Activated CD4-positive, alpha-beta T cell treated with anti-CD3 and anti-CD28 coated beads, Interleukin-2, amount 50 U/mL, for 24 hours (primary cell): ENCODE data around the gene LARP4.
"Not testable (repeated sequence)": the region's sequence is repeated elsewhere in the genome, so short reads cannot be mapped to it uniquely, and the experiment has no call there.

ENCODE experiments used
- DNase-seq, 2 donors: peaks; one replicate each; pipeline ENCODE4 v3.0.0-alpha.2; 2020; ENCODE audit warnings: low read depth in 1 of 2, low spot score in 1 of 2

The LARP4 gene

GRCh38 chr12:50400104-50400637 is 514 bp upstream of the LARP4 start:
- DNase-seq = no peak

DNA sequence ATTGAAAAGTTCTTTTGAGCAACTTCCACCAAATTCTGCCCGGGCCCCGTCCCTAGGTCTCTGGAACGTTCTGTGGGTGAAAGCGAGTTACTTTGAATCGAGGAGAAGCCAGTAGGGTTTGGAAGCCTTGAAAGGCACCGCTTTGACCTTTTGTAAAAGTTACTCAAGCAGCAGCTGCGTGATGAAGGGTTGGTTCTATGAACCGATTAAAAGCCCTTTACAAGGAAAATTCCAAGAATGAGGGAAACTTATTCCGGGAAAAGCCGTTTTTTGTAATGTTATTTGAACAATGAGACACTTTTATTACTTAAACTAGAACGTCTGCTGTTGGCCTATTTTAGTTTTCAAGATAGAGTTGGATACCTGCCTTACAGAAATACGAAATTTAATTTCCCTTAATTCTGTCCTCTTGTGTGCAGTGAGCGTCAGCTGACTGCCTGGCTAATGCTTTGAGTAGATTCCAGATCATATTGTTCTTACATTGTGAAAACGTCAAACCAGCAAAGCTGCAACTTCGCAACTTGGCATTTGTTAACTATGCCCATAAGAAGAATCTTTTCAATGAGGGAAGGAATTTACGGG is 906 bp downstream of the LARP4 start:
- DNase-seq = no peak

DNA sequence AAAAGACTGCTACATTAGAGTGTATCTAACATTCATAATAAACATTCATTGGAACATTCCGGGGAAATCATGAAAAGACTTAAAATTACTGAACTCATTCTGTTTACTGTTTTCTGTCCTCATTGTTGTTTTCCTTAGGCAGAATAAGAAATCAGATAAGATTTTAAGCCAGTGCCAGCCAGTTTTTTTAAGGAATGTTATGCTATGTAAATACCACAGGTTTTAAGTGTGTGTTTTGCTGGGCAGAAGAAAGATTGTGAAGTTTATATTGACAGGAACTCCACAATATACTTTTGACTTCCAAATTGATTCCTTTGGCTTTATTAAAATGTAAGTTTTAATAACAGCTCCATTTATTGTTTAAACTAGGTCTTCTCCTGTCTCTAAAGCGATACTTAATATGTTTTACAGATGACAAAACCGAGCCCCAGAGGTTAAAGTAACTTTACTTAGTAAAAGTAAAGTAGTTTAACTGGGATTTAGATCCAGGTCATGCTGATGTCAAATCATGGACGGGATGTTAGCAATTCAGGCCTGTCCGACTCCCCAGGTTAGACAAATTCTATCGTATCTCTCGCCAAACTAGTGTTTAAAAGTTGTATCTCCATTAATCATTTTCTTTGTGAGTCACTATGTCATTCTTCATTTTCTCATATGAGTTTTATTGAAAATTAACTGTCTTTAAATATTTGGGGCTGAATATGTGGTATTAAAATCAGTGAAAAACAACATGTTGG is 1.7 kb downstream of the LARP4 start:
- no peak for DNase-seq

GRCh38 chr12:50403001-50403440 is 2.3 kb downstream of the LARP4 start:
- DNase-seq = no peak

- DNase-seq = no peak
Measured at GRCh38 chr12:50404307-50404706, 3.6 kb downstream of the LARP4 start.

DNA sequence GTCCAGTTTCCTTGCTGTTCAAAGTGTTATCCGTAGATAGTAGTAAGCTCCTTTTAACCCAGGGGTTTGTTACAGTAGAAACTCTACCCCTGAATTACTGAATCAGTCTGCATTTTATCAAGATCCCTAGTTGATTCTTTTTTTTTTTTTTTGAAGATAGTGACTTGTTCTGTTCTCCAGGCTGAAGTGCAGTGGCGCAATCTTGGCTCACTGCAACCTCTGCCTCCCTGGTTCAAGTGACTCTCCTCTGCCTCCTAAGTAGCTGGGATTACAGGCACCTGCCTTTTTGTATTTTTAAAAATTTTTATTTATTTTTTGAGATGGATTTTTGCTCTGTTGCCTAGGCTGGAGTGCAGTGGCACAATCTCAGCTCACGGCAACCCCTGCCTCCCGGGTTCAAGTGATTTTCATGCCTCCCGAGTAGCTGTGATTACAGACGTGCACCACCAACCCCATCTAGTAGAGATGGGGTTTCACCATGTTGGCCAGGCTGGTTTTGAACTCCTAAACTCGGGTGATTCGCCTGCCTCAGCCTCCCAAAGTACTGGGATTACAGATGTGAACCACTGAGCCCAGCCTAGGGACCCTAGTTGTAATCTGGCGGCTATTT is 10.5 kb downstream of the LARP4 start:
- no peak for DNase-seq

- no peak for DNase-seq
Measured at GRCh38 chr12:50415899-50416479, 15.3 kb downstream of the LARP4 start.

- no peak for DNase-seq
Measured at GRCh38 chr12:50419112-50419909, 18.6 kb downstream of the LARP4 start.

DNA sequence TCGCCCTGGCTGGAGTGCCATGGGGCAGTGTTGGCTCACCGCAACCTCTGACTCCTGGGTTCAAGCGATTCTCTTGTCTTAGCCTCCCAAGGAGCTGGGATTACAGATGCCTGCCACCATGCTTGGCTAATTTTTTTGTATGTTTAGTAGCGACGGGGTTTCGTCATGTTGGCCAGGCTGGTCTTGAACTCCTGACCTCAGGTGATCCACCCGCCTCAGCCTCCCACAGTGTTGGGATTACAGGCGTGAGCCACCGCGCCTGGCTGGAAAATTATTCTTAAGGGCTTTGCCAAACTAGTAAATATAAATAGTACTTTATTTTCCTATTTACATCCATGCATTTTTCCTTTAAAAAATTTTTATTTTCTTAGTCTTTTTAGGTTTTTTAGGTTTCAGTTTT is 22.2 kb downstream of the LARP4 start:
- not testable (repeated sequence) for DNase-seq

DNA sequence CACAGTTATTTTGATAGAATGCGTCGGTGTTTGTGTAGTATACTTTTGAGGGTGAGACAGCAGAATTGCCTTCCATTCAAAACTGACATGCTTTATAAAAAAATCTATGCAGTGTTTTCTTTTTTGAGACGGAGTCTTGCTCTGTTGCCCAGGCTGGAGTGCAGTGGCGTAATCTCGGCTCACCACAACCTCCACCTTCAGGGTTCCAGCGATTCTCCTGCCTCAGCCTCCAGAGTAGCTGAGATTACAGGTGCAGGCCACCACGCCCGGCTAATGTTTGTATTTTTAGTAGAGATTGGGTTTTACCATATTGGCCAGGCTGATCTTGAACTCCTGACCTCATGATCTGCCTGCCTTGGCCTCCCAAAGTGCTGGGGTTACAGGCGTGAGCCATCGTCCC is 22.7 kb downstream of the LARP4 start:
- DNase-seq = not testable (repeated sequence)

DNA sequence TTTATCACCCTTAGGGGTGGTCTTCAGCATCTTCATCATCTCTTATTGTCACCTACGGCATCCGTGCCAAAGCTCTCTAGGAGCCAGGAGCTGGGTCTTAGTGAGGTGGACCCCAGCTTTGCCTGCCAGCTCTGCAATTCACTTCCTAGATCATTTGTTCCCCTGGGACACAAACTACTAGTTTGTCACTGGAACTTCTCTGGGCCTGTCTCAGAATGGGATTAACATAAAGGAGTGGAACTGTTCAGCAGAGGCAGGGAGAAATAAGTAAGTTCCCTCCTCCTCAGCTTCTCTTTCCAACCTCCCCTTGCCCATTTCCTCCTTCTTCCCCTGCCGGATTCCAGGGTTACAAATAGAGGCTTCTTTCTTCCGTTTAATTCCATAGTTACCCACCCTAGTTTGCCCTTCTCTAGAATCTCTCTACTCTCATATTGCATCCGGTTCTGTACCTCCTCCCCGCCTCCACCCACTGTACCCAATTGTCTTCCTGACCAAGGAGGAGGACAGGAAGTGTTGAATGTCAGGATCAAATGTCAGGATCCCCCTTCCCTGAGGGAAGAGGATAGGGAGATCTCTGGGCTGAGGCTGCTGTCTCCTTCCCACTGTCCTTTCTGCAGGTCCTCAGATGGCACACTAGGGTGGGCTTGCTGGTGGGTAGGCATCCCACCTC is 25.0 kb downstream of the LARP4 start:
- DNase-seq = no peak

DNA sequence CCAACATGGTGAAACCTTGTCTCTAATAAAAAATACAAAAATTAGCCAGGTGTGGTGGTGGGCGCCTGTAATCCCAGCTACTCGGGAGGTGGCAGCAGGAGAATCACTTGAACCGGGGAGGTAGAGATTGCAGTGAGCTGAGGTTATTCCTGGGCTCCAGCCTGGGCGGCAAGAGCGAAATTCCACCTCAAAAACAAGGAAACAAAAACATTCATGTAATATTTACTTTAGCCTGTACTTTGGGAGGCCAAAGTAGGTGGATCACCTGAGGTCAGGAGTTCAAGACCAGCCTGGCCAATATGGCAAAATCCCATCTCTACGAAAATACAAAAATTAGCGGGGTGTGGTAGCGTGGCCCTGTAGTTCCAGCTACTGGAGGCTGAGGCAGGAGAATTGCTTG is 31.0 kb downstream of the LARP4 start:
- DNase-seq = not testable (repeated sequence)

DNA sequence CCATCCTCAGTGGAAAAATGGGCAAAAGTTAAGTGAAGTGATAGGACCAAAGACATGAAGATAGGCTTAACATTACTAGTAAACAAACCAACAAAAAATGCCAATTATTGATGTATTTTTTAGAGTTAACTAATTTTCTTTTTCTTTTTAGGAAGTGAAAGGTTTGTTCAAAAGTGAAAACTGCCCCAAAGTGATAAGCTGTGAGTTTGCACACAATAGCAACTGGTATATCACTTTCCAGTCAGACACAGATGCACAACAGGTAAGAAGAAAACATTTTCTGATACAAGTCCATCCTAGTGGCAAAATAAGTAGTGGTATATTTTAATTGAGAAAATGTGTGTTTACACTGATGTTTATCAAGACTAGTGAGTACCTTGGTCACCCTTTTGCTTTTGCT is 39.6 kb downstream of the LARP4 start:
- DNase-seq = no peak

GRCh38 chr12:50441763-50442162 is 41.1 kb downstream of the LARP4 start:
- no peak for DNase-seq

DNA sequence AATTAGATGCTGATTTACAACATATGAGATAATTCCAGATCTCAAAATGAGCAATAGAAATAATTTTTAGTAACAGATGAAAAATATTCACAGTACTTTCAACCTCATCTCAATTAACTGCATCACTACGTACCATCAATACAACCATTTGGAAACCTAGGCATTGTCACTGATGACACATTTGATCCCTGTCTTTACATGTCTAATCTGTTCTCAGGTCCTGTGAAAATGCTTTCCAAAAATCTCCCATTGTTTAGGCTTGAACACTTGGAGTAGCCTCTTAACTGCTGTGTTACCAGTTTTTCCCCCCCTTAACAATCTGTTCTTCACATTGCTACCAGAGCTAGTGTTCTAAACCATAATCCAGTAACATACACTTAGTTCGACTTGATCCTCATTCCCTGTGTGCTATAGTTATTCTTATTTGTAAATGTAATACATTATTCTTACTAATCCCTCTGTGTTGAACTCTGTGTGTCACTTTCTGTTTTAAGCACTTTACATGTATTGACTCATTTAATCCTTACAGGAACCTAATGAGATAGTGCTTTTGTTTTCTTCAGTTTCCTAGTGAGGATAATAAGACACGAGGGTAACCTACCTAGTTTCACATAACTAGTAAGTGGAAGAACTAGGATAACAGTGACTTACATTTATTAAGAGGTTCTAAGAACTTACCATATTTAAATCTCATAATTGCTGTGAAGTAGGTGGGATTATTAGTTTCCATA is 41.7 kb downstream of the LARP4 start:
- DNase-seq = no peak

- not testable (repeated sequence) for DNase-seq
Measured at GRCh38 chr12:50449671-50450070, 49.0 kb downstream of the LARP4 start.

- DNase-seq = no peak
Measured at GRCh38 chr12:50452795-50453194, 52.1 kb downstream of the LARP4 start.

DNA sequence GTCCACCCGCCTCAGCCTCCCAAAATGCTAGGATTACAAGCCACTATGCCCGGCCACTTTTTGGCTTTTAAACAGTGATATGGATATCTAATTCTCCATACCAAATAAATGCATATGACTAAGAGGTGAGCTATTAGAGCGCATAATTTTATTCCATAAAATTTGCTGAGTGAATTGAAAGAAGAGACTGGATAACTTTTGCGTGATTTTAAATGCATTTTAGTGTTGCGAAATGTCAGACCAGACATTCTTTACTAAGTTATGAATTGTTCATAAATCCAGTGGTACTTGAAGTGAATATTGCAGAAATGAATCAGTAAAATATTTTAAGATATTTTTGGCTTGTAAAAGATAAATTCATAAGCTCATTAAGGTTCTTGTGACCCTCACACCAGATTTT is 53.2 kb downstream of the LARP4 start:
- DNase-seq = no peak

DNA sequence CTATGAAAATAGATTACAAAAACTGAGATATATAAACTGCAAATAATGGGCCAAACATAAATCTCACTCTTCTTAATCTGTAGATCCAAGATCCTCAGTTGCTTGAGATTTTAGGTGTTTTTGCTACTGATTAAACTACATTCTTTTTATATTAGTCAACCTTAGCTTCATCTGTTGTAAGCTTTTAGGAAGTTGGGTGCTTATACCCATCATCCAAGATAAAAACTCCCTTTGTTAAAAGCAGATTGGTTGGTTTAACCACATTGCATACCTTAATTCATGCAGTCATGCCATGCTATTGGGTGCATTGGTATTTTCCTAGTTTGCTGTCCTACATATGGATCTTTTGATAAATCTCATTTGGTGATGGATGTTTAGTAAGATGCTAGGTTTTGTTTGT is 57.9 kb downstream of the LARP4 start:
- DNase-seq = no peak

DNA sequence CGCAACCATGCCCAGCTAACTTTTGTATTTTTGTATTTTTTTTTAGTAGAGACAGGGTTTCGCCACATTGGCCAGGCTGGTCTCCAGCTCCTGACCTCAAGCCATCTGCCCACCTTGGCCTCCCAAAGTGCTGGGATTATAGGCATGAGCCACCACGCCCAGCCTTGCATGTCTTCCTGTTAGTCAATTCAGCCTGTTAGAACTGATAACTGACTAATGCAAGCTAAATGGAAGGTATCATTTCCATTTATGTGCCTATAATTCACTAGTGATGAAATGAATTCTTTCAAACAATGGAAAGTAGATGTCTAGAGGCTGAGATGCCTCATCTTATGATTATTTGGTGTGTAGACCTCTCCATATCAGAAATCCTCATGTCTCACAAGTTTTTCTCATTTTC is 66.8 kb downstream of the LARP4 start:
- DNase-seq = no peak
